Placental epithelial cell (primary cell): ENCODE results near the gene KCNG4. TPM values are rescaled to one million over a fixed set of nuclear protein-coding genes. Genes with fewer than 3 reads are reported as not detected.

Experiments used
- small RNA-seq: library from RNA; depleted of rRNA; stranded (forward); fragments of <200 nt; gene quantifications from one replicate; pipeline ENCODE3, GENCODE V24; 2012
- total RNA-seq: library from RNA; depleted of rRNA; stranded (reverse); fragments of >200 nt; gene quantifications from 2 replicates; pipeline ENCODE4 v1.2.3, GENCODE V29; 2012

Gene KCNG4, protein sequence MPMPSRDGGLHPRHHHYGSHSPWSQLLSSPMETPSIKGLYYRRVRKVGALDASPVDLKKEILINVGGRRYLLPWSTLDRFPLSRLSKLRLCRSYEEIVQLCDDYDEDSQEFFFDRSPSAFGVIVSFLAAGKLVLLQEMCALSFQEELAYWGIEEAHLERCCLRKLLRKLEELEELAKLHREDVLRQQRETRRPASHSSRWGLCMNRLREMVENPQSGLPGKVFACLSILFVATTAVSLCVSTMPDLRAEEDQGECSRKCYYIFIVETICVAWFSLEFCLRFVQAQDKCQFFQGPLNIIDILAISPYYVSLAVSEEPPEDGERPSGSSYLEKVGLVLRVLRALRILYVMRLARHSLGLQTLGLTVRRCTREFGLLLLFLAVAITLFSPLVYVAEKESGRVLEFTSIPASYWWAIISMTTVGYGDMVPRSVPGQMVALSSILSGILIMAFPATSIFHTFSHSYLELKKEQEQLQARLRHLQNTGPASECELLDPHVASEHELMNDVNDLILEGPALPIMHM
- total RNA-seq = not detected in 2 replicates

DNA sequence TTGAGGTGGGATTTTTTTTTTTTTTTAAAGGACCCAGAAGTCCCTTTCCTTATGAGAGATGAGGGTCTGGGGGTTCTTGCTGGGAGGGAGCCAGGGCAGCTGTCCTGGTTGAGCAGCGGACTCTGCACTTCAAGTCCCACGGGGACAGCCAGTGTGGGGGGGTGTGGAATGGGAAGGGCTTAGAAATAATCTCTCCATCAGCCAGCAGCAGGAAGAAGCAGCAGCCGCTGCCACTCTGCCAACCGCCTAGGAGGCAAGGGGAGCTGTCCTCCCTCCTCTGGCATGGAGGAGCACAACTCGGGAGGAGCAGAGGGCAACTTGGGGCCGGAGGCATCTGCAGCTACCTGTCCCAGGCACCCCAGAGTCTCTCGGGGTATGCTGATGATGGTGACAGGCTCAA is at the start of gene KCNG4:
Gene KCNG4 (minus strand): TSS at position 104 of the 400 bp plus-strand sequence. CDS start 2,527 bp downstream, outside the sequence.

DNA sequence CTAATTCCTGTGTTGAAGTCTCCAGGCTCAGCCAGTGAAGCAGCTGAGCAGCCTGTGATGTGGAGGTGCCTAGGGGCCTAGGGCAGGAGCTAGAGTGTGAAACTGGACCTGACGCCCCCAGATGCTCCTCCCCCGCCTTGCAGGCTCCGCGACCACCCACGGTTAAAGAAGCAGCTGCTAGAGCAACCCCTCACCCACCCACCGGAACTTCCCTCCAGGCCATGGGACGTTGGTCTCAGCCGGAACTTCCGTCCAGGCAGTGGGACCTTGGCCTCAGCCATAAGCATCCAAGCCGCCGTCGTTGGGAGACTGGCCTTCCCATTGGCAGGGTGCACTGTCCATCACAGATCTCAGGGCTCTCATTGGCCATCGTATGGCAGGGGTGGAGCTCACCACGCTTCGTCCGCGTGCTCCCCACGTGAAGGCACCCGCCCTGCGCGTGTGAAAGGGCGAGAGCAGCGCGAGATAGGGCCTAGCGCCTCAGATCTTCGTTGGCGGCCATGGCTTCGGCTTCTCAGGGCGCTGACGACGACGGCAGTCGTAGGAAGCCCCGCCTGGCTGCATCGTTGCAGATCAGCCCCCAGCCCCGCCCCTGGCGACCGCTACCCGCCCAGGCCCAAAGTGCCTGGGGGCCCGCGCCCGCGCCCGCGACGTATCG is 49.0 kb downstream of the KCNG4 start, which contains the start of gene ADAD2:
Gene ADAD2 (plus strand): TSS at position 427 of the 658 bp plus-strand sequence. CDS start 74 bp downstream, at position 501.

DNA sequence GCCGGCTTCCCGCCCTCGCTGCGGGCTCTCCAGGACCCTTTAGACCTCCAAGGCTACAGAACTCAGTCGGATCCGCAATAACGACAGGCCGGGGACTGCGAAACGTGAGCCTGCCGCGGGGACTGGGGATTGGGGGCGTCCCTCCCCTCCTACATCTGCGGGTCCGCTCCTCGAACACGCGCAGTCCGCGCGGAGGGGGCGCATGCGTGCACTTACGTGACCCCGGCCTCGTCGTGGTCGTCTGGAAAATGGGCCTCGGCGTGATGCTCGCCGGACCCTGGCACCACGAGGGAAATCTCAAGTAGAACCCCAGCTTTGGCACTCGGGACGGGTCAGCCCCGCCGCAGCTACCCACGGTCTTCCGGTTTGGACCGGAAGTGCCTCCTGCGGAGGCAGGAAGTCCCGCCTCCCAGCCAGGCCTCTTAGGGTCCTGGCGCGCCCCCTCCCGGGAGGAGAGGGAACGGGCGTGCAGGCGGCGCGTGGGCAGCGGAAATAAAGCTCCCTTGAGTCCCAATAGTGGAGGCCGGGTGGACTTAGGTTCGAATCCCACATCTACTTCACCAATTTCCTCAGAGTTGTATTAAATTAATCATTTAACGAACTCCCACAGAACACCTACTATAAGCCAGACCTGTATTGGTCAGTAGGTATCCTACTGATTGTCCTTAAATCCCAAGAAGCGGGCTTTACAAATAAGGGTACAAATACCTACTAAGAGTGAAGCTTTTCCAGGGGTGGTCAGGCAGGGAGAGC is 53.0 kb downstream of the KCNG4 start, which contains the start of gene TAF1C:
Gene TAF1C (minus strand): TSS at position 373 of the 753 bp plus-strand sequence. CDS start 2,069 bp downstream, outside the sequence.

Small RNA genes within 50 kb of the gene (small RNA-seq; reads per million reads assigned to genes)
- gene RNA5SP433 = not detected

Other genes starting within 250 kb of the KCNG4 start
- gene SLC38A8, start 197.2 kb downstream of the KCNG4 start, total RNA-seq = not detected in 2 replicates
- gene MBTPS1, start 123.1 kb downstream of the KCNG4 start, total RNA-seq = 98.9 and 109 TPM in 2 replicates
- gene HSDL1, start 94.8 kb downstream of the KCNG4 start, total RNA-seq = 8.6 and 11.2 TPM in 2 replicates
- under 0.01 TPM in 1 of 2 replicates, not detected in the other for gene DNAAF1, start 94.7 kb downstream of the KCNG4 start, total RNA-seq
- gene TAF1C, start 53.0 kb downstream of the KCNG4 start, total RNA-seq = 27.1 and 34.3 TPM in 2 replicates
- gene ADAD2, start 48.9 kb downstream of the KCNG4 start, total RNA-seq = under 0.01 TPM in 1 of 2 replicates, not detected in the other
- under 0.01 and 0.11 TPM in 2 replicates for gene WFDC1, start 54.9 kb upstream of the KCNG4 start, total RNA-seq
- 0.39 TPM in 1 of 2 replicates, not detected in the other for gene ATP2C2, start 128.5 kb upstream of the KCNG4 start, total RNA-seq